GM18502 (cell line): ENCODE results near the gene TXLNA.

Experiments
- ATAC-seq: cut with Tn5 transposase; IDR thresholded peaks from one replicate; pipeline ENCODE4 v1.9.1; 2021; ENCODE audit warnings: mild to moderate bottlenecking; ENCODE audit not compliant: unreplicated experiment, poor library complexity

TXLNA gene

DNA sequence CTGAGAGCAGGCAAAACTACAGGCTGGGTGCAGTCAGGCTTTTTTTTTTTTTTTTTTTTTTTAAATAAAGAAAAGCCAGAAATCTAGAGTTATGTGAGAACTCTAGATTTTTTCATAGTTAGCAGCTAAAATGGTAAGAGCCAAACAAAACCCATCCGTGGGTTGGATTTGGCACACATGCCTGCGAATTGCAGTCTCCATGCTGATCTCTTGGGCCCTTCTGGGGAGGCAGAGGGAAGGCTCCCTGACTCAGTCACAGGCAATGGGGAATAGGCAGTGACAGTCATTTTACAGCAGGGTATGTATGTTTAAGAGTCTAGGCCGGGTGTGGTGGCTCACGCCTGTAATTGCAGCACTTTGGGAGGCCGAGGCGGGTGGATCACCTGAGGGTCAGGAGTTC lies 2.6 kb downstream of the TXLNA start:
- ATAC-seq, result no peak

DNA sequence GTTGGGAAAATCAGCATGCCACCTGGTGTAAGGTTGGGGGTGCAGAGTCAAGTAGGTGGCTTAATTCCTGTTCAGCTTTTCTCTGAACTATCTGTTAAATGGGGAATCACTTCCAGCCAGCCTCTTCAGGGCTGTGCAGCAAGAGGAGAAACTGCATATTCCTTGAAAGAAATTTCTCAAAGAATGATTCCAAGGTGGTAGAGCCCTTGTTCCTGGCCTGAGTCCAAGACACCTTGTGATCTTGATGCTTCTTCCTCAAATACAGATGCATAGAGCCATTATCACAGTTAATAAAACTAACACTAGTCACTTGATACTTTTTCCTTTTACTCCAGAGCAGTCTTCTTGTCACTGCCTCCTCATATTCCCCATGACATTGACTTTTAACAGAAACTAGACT lies 5.2 kb downstream of the TXLNA start:
- ATAC-seq, result no peak

GRCh38 chr1:32186077-32186476 lies 6.6 kb downstream of the TXLNA start:
- ATAC-seq, result no peak

DNA sequence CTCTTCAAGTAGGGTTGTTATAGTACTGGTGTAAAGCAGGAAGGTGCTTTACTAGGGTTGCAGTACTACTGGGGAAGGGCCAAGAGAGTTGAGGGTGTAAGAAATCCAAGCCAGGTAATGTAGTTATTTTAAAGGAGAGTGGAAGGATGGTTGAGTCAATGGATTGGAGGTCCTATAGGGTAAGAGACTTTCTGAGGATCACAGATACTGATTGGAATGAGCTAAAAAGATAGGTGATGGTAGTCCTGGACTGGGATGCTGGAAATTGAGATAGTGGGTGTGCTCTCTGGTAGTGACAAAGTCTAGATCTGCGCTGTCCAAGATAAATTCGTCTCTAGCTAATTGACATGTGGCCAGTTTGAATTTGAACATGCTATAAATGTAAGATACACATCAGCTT lies 7.0 kb downstream of the TXLNA start:
- no peak for ATAC-seq

- no peak for ATAC-seq
These were observed 8.4 kb downstream of the TXLNA start for GRCh38 chr1:32187850-32188249.

- ATAC-seq, result no peak
These were observed 12.9 kb downstream of the TXLNA start for GRCh38 chr1:32192220-32192948.

- no peak for ATAC-seq
These were observed 15.5 kb downstream of the TXLNA start for GRCh38 chr1:32194984-32195383.

GRCh38 chr1:32195531-32195930 lies 16.1 kb downstream of the TXLNA start:
- ATAC-seq, result no peak

- ATAC-seq, result no peak
These were observed 16.7 kb downstream of the TXLNA start for GRCh38 chr1:32195972-32196823.

DNA sequence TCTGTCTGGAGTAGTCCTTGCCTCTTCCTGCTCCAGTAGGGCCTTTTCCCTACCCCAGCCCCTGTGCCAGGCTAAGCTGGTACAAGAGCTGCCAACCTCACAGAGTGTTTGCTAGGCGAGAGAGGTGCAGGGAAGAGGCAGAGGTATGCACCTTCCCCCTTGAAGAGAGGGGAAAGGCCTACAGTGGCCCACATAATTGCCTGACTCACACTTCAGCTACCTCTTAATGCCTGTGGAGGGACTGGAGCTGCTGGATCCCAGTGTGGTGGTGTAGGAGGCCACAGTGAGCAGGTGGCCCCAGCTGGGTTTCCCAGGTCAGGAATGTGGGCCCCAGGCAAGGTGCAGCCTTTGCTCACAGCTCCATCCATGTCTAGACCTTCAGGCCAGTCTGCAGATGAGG lies 17.6 kb downstream of the TXLNA start:
- no peak for ATAC-seq

DNA sequence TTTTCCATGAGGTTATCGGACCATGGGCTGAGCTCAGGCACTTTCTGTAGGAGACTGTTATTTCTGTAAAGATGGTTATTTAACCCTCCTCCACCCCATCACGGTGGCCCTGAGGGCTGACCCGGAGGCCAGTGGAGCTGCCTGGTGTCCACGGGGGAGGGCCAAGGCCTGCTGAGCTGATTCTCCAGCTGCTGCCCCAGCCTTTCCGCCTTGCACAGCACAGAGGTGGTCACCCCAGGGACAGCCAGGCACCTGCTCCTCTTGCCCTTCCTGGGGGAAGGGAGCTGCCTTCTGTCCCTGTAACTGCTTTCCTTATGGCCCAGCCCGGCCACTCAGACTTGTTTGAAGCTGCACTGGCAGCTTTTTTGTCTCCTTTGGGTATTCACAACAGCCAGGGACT lies 18.4 kb downstream of the TXLNA start:
- ATAC-seq, result no peak

DNA sequence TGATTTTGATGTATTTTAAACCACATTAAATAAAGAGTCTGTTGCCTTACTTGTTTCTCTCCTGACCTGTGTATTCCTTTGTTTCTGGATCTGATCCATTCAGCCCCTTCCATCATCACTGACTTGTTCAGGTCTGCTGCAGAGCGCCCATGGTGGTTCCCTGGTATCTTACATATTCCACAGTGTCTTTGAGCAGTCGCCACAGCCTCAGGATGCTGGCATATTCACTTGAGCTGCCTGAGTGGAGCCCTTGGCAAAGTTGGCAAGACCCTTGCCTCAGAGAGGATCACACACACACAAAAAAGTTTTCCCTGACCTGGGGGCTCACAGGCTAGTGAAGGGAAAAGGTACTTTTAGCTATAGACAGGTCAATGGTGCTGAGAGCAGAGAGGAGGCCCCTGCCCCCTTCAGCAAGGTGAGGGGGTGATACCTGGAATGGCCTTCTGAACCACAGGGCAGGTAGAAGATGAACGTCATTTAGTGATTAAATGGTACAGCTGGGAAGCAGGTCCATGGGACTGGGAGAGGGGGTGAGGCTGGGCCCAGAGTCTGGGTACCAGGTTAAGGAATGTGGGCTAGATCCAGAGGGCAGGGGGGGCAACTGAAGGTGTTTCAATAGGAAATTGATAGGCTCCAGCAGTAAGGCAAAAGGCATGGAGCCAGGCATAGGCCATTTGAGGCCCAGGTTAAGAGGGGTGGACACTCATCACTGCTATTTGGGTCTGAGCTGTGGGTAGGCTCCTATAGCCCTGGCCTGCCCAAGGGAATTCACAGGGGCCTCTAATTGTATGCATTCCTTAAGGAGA lies 19.0 kb downstream of the TXLNA start:
- ATAC-seq, result no peak

GRCh38 chr1:32199043-32199716 lies 19.7 kb downstream of the TXLNA start:
- no peak for ATAC-seq

- ATAC-seq, result no peak
These were observed 20.2 kb downstream of the TXLNA start for GRCh38 chr1:32199717-32200072.

GRCh38 chr1:32200226-32201010 lies 20.9 kb downstream of the TXLNA start, which contains the start of gene CCDC28B:
TSS of gene CCDC28B (plus strand) at chr1:32200595. CDS start at chr1:32201936, 1,341 bp downstream.
- peak; percentile 30 for ATAC-seq

GRCh38 chr1:32201011-32201855 lies 21.8 kb downstream of the TXLNA start:
- peak; percentile 38 for ATAC-seq

- ATAC-seq, result no peak
These were observed 25.5 kb downstream of the TXLNA start for GRCh38 chr1:32204943-32205361.
